ENCODE results near the gene ENTHD1. TPM values are rescaled to one million over a fixed set of nuclear protein-coding genes. Genes with fewer than 3 reads are reported as not detected.

ENTHD1 gene
- total and polyA plus RNA-seq, 9 of the 15 experiments (the other 6 are each of a cell fraction or from before 2014, with no cell fraction given), result 0.13 to 0.98 (median 0.35) TPM

GRCh38 chr22:39839917-39840510 is 53.5 kb downstream of the ENTHD1 start (continued):
- no peak for TF ChIP-seq HCFC1 (IDR thresholded peaks at IDR 0.05; ENCODE audit: low read depth, low read length)
- TF ChIP-seq FOXM1 (IDR thresholded peaks at IDR 0.05; ENCODE audit: low read depth), result peak; percentile 66; the same call in 1 of the 2 replicates
- no peak for TF ChIP-seq FOXM1 (CRISPR knock-in tag; IDR thresholded peaks at IDR 0.05; ENCODE audit: low read depth)
- peak; percentile 66 for TF ChIP-seq PML (IDR thresholded peaks at IDR 0.05; ENCODE audit: low read length)
- TF ChIP-seq BCOR (IDR thresholded peaks at IDR 0.05), result 0 out of 2 replicates have a peak, but pooled peaks have one; percentile 29
- no peak for TF ChIP-seq ZFP36 (IDR thresholded peaks at IDR 0.05; ENCODE audit: low read depth, low read length, partially characterized antibody)
- no peak for TF ChIP-seq CHCHD3 (CRISPR knock-in tag; IDR thresholded peaks at IDR 0.05)
- no peak for TF ChIP-seq PCBP2 (IDR thresholded peaks at IDR 0.05; ENCODE audit: low read depth, low read length, poor library complexity, severe bottlenecking)
- TF ChIP-seq ELF4 (CRISPR knock-in tag; IDR thresholded peaks at IDR 0.05), result no peak
- no peak for TF ChIP-seq ZNF133 (CRISPR knock-in tag; IDR thresholded peaks at IDR 0.05)
- no peak for TF ChIP-seq HSF4 (CRISPR knock-in tag; IDR thresholded peaks at IDR 0.05; ENCODE audit: borderline replicate concordance)
- TF ChIP-seq SAFB2 (IDR thresholded peaks at IDR 0.05; ENCODE audit: borderline replicate concordance, low read depth, low read length, severe bottlenecking), result no peak
- TF ChIP-seq TAF7 (tag; IDR thresholded peaks at IDR 0.05), result no peak
- no peak for TF ChIP-seq TRIM28 (IDR thresholded peaks at IDR 0.05)
- TF ChIP-seq GATA2 (CRISPR knock-in tag; IDR thresholded peaks at IDR 0.05), result peak; percentile 46; the same call in 1 of the 2 replicates
- TF ChIP-seq NEUROD1 (IDR thresholded peaks at IDR 0.05; ENCODE audit: borderline replicate concordance, low read depth, low read length, partially characterized antibody), result peak; percentile 22
- TF ChIP-seq ZNF586 (CRISPR knock-in tag; conservative IDR thresholded peaks at IDR 0.05), result no peak
- 0 out of 2 replicates have a peak, but pooled peaks have one; percentile 30 for TF ChIP-seq ZKSCAN8 (CRISPR knock-in tag; IDR thresholded peaks at IDR 0.05)
- TF ChIP-seq MXI1 (IDR thresholded peaks at IDR 0.05; ENCODE audit: low read depth, low read length), result no peak
- TF ChIP-seq ZNF184 (CRISPR knock-in tag; IDR thresholded peaks at IDR 0.05), result no peak
- no peak for TF ChIP-seq PURB (CRISPR knock-in tag; IDR thresholded peaks at IDR 0.05; ENCODE audit: low read depth)
- TF ChIP-seq SOX6 (IDR thresholded peaks at IDR 0.05), result peak; percentile 44; the same call in 1 of the 2 replicates
- 0 out of 2 replicates have a peak, but pooled peaks have one; percentile 58 for TF ChIP-seq SMARCC2 (IDR thresholded peaks at IDR 0.05; ENCODE audit: low read depth)
- no peak for TF ChIP-seq ZNF253 (CRISPR knock-in tag; conservative IDR thresholded peaks at IDR 0.05)
- TF ChIP-seq CBFA2T2 (conservative IDR thresholded peaks at IDR 0.05), result peak; percentile 83
- no peak for TF ChIP-seq RB1 (IDR thresholded peaks at IDR 0.05; ENCODE audit: low read depth)
- no peak for TF ChIP-seq PBX2 (CRISPR knock-in tag; IDR thresholded peaks at IDR 0.05; ENCODE audit: low read depth)
- no peak for TF ChIP-seq PBX2 (tag; conservative IDR thresholded peaks at IDR 0.05; ENCODE audit: low read depth)
- no peak for TF ChIP-seq TCF7L2 (IDR thresholded peaks at IDR 0.05; ENCODE audit: low read depth, low read length)
- TF ChIP-seq HDAC2 (IDR thresholded peaks at IDR 0.05), result 0 out of 2 replicates have a peak, but pooled peaks have one; percentile 27
- no peak for TF ChIP-seq LEF1 (IDR thresholded peaks at IDR 0.05)
- no peak for TF ChIP-seq MCM3 (IDR thresholded peaks at IDR 0.05)
- TF ChIP-seq ZNF780A (CRISPR knock-in tag; IDR thresholded peaks at IDR 0.05), result no peak

All from K562 (cell line).